ENCODE results near the gene SEC14L1. TPM values are rescaled to one million over a fixed set of nuclear protein-coding genes. Genes with fewer than 3 reads are reported as not detected.

SEC14L1 gene
- total and polyA plus RNA-seq, 2 donors from 2014 or later: 49.2 to 157 TPM

- Histone ChIP-seq H3K36me3 (ENCODE audit: control insufficient read depth in 2 of 3, insufficient read depth in 3 of 3, low read length in 3 of 3) (no peaks in the 10 kb centered on the region), H3K9ac (ENCODE audit: low read length in 3 of 3) (no peak overlapping the region), H3K4me1 (ENCODE audit: control insufficient read depth in 2 of 3, insufficient read depth in 2 of 3, low read depth in 1 of 3, low read length in 3 of 3) (peaks cover 9 to 63% (median 52%) of the 10 kb centered on the region in 3 donors), H3K9me3 (ENCODE audit: control insufficient read depth in 2 of 3, insufficient read depth in 1 of 3, low read length in 3 of 3) (no peaks in the 10 kb centered on the region), H3K4me3 (ENCODE audit: low read length in 3 of 3) (no peak overlapping the region), H3K27me3 (ENCODE audit: control insufficient read depth, insufficient read depth, low read length) (no peaks in the 10 kb centered on the region), H3K27ac (ENCODE audit: low read depth in 2 of 2, low read length in 2 of 2) (no peak overlapping the region)
- no peak for FAIRE-seq
- TF ChIP-seq CTCF (IDR thresholded peaks at IDR 0.05; ENCODE audit: borderline replicate concordance, extremely low read depth, insufficient read depth): no peak
- intact Hi-C loops (cut with DNase I): no loop called here
- DNase-seq: no peak
These were observed 40.0 kb downstream of the SEC14L1 start for GRCh38 chr17:77180503-77181357.

GRCh38 chr17:77182205-77183172 is 41.7 kb downstream of the SEC14L1 start:
- intact Hi-C loops (cut with DNase I): no loop called here
- peak overlapping the region; percentile 28 to 35 for H3K27ac ChIP-seq (ENCODE audit: low read depth in 2 of 2, low read length in 2 of 2)
- FAIRE-seq (no peak), DNase-seq (no peak)
- no peak for TF ChIP-seq CTCF (IDR thresholded peaks at IDR 0.05; ENCODE audit: borderline replicate concordance, extremely low read depth, insufficient read depth)
- H3K9ac ChIP-seq (ENCODE audit: low read length in 3 of 3): peak overlapping the region in 1 of 3 donors; percentile 23
- H3K36me3 ChIP-seq (ENCODE audit: control insufficient read depth in 2 of 3, insufficient read depth in 3 of 3, low read length in 3 of 3): no peaks in the 10 kb centered on the region
- no peaks in the 10 kb centered on the region for H3K27me3 ChIP-seq (ENCODE audit: control insufficient read depth, insufficient read depth, low read length)
- H3K4me3 ChIP-seq (ENCODE audit: low read length in 3 of 3): no peak overlapping the region
- H3K9me3 ChIP-seq (ENCODE audit: control insufficient read depth in 2 of 3, insufficient read depth in 1 of 3, low read length in 3 of 3): no peaks in the 10 kb centered on the region
- peaks cover 9 to 69% (median 58%) of the 10 kb centered on the region in 3 donors for H3K4me1 ChIP-seq (ENCODE audit: control insufficient read depth in 2 of 3, insufficient read depth in 2 of 3, low read depth in 1 of 3, low read length in 3 of 3)

DNA sequence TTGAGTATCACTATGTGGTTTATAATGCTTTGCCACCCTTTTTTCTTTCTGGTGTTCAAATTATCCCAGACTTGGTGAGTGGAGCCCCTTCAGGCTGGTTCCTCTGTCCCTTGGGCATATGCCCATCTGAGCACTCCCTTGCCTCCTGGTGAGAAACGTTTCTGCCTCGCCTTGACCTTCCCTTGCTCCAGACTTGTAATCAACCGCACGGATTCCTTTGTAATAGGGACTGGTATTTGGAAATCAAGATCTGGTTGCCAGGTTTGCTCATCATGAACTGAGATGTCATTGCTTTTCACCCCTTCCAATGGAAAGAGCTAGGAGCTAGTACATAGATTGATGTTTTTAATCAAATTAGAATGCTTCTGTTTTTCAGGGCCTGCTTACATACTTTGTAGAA is 43.7 kb downstream of the SEC14L1 start:
- no peak for TF ChIP-seq CTCF (IDR thresholded peaks at IDR 0.05; ENCODE audit: borderline replicate concordance, extremely low read depth, insufficient read depth)
- no peak overlapping the region for H3K9ac ChIP-seq (ENCODE audit: low read length in 3 of 3)
- no peaks in the 10 kb centered on the region for H3K27me3 ChIP-seq (ENCODE audit: control insufficient read depth, insufficient read depth, low read length)
- H3K9me3 ChIP-seq (ENCODE audit: control insufficient read depth in 2 of 3, insufficient read depth in 1 of 3, low read length in 3 of 3): no peaks in the 10 kb centered on the region
- peaks cover 9 to 65% (median 51%) of the 10 kb centered on the region in 3 donors for H3K4me1 ChIP-seq (ENCODE audit: control insufficient read depth in 2 of 3, insufficient read depth in 2 of 3, low read depth in 1 of 3, low read length in 3 of 3)
- FAIRE-seq (no peak), DNase-seq (no peak)
- no peak overlapping the region for H3K4me3 ChIP-seq (ENCODE audit: low read length in 3 of 3)
- intact Hi-C loops (cut with DNase I): no loop called here
- peak overlapping the region in 1 of 2 donors; percentile 18 for H3K27ac ChIP-seq (ENCODE audit: low read depth in 2 of 2, low read length in 2 of 2)
- no peaks in the 10 kb centered on the region for H3K36me3 ChIP-seq (ENCODE audit: control insufficient read depth in 2 of 3, insufficient read depth in 3 of 3, low read length in 3 of 3)

Data from kidney (tissue), 14 donors.